ENCODE results near the gene CEP131. TPM values are rescaled to one million over a fixed set of nuclear protein-coding genes. Genes with fewer than 3 reads are reported as not detected.

CEP131 gene
- polyA plus RNA-seq, 1 donor from 2014 or later: 21.3 TPM

DNA sequence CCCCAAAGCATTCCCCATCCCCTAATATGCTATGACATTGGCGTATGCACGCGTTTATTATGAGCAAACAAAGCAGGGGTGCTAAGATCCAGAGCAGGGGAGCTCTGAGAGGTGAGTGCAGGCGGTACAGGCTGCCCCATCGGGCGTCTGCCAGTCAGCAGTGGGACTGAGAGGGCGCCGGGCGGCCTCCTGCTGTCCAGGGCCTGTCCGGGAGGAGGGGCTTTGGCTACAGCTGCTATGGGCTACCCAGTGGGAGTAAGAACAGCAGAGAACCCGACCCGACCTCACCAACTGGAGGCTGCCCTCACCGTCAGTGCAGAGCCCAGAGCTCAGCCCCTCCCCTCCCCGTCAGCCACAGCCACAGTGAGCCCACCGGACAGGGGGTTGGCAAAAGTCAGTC lies 38.2 kb downstream of the CEP131 start:
- Histone ChIP-seq H3K36me3 (ENCODE audit: insufficient read depth, low read length) (no peaks in the 10 kb centered on the region), H2AFZ (ENCODE audit: low read depth, low read length) (no peak overlapping the region), H3K9ac (ENCODE audit: low read length) (no peak overlapping the region), H3K9me3 (ENCODE audit: low read length) (no peaks in the 10 kb centered on the region), H3K4me3 (ENCODE audit: low read length) (no peak overlapping the region), H4K20me1 (ENCODE audit: insufficient read depth) (no peaks in the 10 kb centered on the region), H3K9me2 (ENCODE audit: insufficient read depth, low read length) (no peaks in the 10 kb centered on the region), H3F3A (ENCODE audit: insufficient read depth, low read length, poor library complexity, severe bottlenecking) (no peaks in the 10 kb centered on the region), H3K27me3 (ENCODE audit: insufficient read depth, low read depth, low read length) (no peaks in the 10 kb centered on the region), H3K4me2 (ENCODE audit: low read length) (no peak overlapping the region), H3K79me2 (replicated peaks; ENCODE audit: insufficient read depth, low read length) (no peaks in the 10 kb centered on the region), H3K27ac (ENCODE audit: low read length) (no peak overlapping the region)
- TF ChIP-seq POLR2AphosphoS5 (IDR thresholded peaks at IDR 0.05) (no peak), CTCF (IDR thresholded peaks at IDR 0.05; ENCODE audit: poor library complexity, severe bottlenecking) (no peak), TAF1 (IDR thresholded peaks at IDR 0.05; ENCODE audit: low read depth) (no peak), REST (IDR thresholded peaks at IDR 0.05; ENCODE audit: borderline replicate concordance) (no peak), EZH2 (IDR thresholded peaks at IDR 0.05; ENCODE audit: borderline replicate concordance, insufficient read depth, low read length, poor library complexity, severe bottlenecking) (no peak), MXI1 (conservative IDR thresholded peaks at IDR 0.05; ENCODE audit: poor library complexity, severe bottlenecking) (no peak), RAD21 (conservative IDR thresholded peaks at IDR 0.05) (no peak), SMC3 (conservative IDR thresholded peaks at IDR 0.05; ENCODE audit: poor library complexity) (no peak), EP300 (conservative IDR thresholded peaks at IDR 0.05; ENCODE audit: poor library complexity, severe bottlenecking) (no peak)

GRCh38 chr17:81183807-81184206 lies 39.0 kb downstream of the CEP131 start:
- H3F3A ChIP-seq (ENCODE audit: insufficient read depth, low read length, poor library complexity, severe bottlenecking): no peaks in the 10 kb centered on the region
- no peaks in the 10 kb centered on the region for H4K20me1 ChIP-seq (ENCODE audit: insufficient read depth)
- H3K9ac ChIP-seq (ENCODE audit: low read length): no peak overlapping the region
- no peaks in the 10 kb centered on the region for H3K9me3 ChIP-seq (ENCODE audit: low read length)
- H3K9me2 ChIP-seq (ENCODE audit: insufficient read depth, low read length): no peaks in the 10 kb centered on the region
- no peaks in the 10 kb centered on the region for H3K79me2 ChIP-seq (replicated peaks; ENCODE audit: insufficient read depth, low read length)
- TF ChIP-seq TAF1 (IDR thresholded peaks at IDR 0.05; ENCODE audit: low read depth) (no peak), EZH2 (IDR thresholded peaks at IDR 0.05; ENCODE audit: borderline replicate concordance, insufficient read depth, low read length, poor library complexity, severe bottlenecking) (no peak), CTCF (IDR thresholded peaks at IDR 0.05; ENCODE audit: poor library complexity, severe bottlenecking) (no peak), POLR2AphosphoS5 (IDR thresholded peaks at IDR 0.05) (no peak), MXI1 (conservative IDR thresholded peaks at IDR 0.05; ENCODE audit: poor library complexity, severe bottlenecking) (no peak), SMC3 (conservative IDR thresholded peaks at IDR 0.05; ENCODE audit: poor library complexity) (no peak), REST (IDR thresholded peaks at IDR 0.05; ENCODE audit: borderline replicate concordance) (no peak), RAD21 (conservative IDR thresholded peaks at IDR 0.05) (no peak), EP300 (conservative IDR thresholded peaks at IDR 0.05; ENCODE audit: poor library complexity, severe bottlenecking) (no peak)
- H3K4me2 ChIP-seq (ENCODE audit: low read length): no peak overlapping the region
- no peaks in the 10 kb centered on the region for H3K27me3 ChIP-seq (ENCODE audit: insufficient read depth, low read depth, low read length)
- no peak overlapping the region for H2AFZ ChIP-seq (ENCODE audit: low read depth, low read length)
- H3K27ac ChIP-seq (ENCODE audit: low read length): no peak overlapping the region
- no peak overlapping the region for H3K4me3 ChIP-seq (ENCODE audit: low read length)
- H3K36me3 ChIP-seq (ENCODE audit: insufficient read depth, low read length): no peaks in the 10 kb centered on the region
